ENCODE results near the gene CAPZA2.

The CAPZA2 gene

DNA sequence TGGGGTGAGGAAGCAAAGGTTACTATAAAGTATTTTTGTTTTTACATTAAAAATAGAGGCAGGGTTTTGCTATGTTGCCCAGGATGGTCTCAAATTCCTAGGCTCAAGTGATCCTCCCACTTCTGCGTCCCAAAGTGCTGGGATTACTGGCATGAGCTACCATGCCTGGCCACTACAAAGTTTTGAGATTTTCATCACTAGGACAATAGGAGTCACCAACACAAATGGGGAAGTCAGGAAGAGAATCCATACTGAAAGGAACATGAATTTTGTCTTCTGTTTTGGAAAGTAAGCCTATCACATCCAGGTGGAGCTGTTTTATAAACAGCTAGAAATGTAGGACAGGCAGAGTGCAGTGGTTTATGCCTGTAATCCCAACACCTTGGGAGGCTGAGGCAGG lies 20.0 kb upstream of the CAPZA2 start:
- H3K4me1 Mint-ChIP-seq (ENCODE audit: low read depth), result peaks cover 5% of the 10 kb centered on the region
- H3K27ac Mint-ChIP-seq, result no peak overlapping the region
- no peaks in the 10 kb centered on the region for H3K36me3 Mint-ChIP-seq
- no peak overlapping the region for H3K4me3 Mint-ChIP-seq
- peaks cover 18% of the 10 kb centered on the region for H3K27me3 Mint-ChIP-seq
- no peaks in the 10 kb centered on the region for H3K9me3 Mint-ChIP-seq (ENCODE audit: low read depth)

DNA sequence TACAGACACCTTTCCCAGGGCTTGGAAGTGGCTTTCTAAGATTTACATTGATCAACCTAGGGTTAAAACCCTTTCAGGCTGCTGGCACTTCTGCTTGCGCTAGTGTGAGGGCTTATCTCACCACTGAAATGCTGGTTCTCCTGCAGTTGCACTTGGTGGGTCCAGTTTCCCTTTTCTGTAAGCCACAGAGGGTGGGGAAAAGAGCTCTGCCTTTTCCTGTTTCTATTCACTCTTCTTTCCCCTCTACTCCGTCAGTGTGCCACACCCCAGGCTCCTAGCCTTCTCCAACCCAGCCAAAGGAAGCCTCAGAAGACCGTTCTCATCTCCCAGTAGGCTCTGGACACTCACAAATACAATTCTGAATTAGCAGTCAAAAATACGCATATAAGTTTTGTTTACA lies 19.0 kb upstream of the CAPZA2 start:
- Mint-ChIP-seq H3K36me3 (no peaks in the 10 kb centered on the region), H3K27ac (no peak overlapping the region), H3K27me3 (peaks cover 18% of the 10 kb centered on the region), H3K4me1 (ENCODE audit: low read depth) (peaks cover 5% of the 10 kb centered on the region), H3K4me3 (no peak overlapping the region), H3K9me3 (ENCODE audit: low read depth) (no peaks in the 10 kb centered on the region)

DNA sequence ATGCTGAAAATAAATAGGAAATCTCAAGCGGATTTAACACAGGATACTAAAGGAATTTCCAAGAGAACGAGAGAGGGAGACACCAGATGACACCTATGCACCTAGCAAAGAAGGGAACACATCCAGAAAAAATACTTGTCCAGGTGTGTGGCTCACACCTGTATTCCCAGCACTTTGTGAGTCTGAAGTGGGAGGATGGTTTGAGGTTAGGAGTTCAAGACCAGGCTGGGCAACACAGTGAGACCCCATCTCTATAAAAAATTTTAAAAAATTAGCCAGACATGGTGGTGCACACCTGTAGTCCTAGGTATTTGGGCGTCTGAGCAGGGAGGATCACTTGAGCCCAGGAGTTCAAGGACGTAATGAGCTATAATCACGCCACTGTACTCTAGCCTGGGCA lies 11.2 kb upstream of the CAPZA2 start:
- no peaks in the 10 kb centered on the region for H3K9me3 Mint-ChIP-seq (ENCODE audit: low read depth)
- H3K27me3 Mint-ChIP-seq, result peaks cover 5% of the 10 kb centered on the region
- H3K36me3 Mint-ChIP-seq, result peaks cover 3% of the 10 kb centered on the region
- no peak overlapping the region for H3K4me3 Mint-ChIP-seq
- no peak overlapping the region for H3K27ac Mint-ChIP-seq
- no peaks in the 10 kb centered on the region for H3K4me1 Mint-ChIP-seq (ENCODE audit: low read depth)

DNA sequence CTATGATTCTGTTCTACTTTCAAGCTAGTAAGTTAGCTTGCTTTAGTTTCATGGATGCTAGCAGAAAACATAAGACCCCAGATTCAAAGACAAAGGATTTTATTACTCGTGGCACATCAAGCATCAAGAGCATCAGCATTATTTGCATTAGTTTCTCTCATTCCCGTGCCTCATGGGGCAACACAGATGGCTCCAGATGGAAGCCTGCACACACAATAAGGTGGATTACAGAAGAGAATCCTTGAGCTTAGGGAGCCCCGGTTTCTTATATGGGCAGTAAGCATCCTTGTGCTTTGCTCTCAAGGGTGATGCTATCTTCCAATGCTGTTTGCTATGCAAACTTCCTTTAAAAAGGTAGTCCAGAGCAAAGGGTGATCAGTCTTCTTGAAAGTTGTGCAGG lies 10.7 kb upstream of the CAPZA2 start:
- no peaks in the 10 kb centered on the region for H3K4me1 Mint-ChIP-seq (ENCODE audit: low read depth)
- H3K36me3 Mint-ChIP-seq, result peaks cover 3% of the 10 kb centered on the region
- peaks cover 5% of the 10 kb centered on the region for H3K27me3 Mint-ChIP-seq
- H3K9me3 Mint-ChIP-seq (ENCODE audit: low read depth), result no peaks in the 10 kb centered on the region
- no peak overlapping the region for H3K4me3 Mint-ChIP-seq
- H3K27ac Mint-ChIP-seq, result no peak overlapping the region

DNA sequence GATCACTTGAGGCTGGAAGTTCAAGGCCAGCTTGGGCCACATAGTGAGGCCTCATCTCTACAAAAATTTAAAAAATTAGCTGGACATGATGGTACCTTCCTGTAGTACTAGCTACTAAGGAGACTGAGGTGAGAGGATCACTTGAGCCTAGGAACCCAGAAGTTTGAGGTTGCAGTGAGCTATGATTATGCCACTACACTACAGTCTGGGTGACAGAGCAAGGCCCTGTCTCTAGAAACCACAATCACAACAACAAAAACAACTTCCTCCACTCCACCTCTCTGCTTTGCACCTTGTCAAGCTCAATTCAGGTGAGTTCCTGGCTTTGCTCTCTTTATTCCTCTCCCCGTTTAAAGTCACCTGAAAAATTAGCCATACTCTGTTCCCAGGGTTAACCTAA lies 8.3 kb upstream of the CAPZA2 start:
- no peak overlapping the region for H3K4me3 Mint-ChIP-seq
- H3K9me3 Mint-ChIP-seq (ENCODE audit: low read depth), result no peaks in the 10 kb centered on the region
- peaks cover 3% of the 10 kb centered on the region for H3K36me3 Mint-ChIP-seq
- no peak overlapping the region for H3K27ac Mint-ChIP-seq
- peaks cover 10% of the 10 kb centered on the region for H3K27me3 Mint-ChIP-seq
- no peaks in the 10 kb centered on the region for H3K4me1 Mint-ChIP-seq (ENCODE audit: low read depth)

DNA sequence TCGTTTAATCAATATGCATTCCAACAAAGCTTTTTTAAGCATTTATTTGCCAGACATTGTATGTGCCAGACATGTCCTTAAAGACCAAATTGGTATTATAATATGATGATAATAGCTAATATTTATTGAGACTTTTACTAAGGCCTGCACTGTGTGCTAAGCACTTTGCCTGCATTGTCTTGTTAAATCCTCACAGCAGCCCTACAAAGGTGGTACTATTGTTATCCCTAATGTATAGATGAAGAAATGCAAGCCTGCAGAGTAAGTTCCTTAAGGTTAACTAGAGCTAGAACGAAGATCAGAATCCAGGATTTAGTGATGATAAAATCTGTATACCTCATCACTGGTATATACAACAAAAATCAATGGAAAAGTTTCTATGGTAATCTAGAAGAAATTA lies 5.3 kb upstream of the CAPZA2 start:
- Mint-ChIP-seq H3K27ac (no peak overlapping the region), H3K9me3 (ENCODE audit: low read depth) (no peaks in the 10 kb centered on the region), H3K4me3 (no peak overlapping the region), H3K36me3 (no peaks in the 10 kb centered on the region), H3K4me1 (ENCODE audit: low read depth) (peaks cover 10% of the 10 kb centered on the region), H3K27me3 (peaks cover 10% of the 10 kb centered on the region)

DNA sequence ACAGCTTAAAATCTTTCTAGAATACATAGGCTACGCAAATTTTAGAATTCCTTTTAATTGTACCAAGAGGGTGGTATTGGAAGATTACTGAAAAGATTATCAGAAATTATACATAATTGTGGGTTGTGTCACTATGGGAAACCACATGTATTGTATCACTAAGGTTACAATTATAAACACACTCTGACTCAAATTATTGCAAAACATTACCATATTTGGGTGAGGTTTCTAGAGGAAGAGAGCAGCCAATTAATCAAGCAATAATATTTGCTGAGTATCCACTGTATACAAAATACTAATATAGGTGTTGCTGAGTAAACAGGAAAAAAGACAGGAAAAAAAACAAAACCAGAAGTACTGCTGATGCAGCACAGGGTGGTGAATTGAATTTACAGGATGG lies 3.1 kb upstream of the CAPZA2 start:
- no peaks in the 10 kb centered on the region for H3K36me3 Mint-ChIP-seq
- no peaks in the 10 kb centered on the region for H3K9me3 Mint-ChIP-seq (ENCODE audit: low read depth)
- peaks cover 22% of the 10 kb centered on the region for H3K4me1 Mint-ChIP-seq (ENCODE audit: low read depth)
- peaks cover 10% of the 10 kb centered on the region for H3K27me3 Mint-ChIP-seq
- no peak overlapping the region for H3K27ac Mint-ChIP-seq
- no peak overlapping the region for H3K4me3 Mint-ChIP-seq

DNA sequence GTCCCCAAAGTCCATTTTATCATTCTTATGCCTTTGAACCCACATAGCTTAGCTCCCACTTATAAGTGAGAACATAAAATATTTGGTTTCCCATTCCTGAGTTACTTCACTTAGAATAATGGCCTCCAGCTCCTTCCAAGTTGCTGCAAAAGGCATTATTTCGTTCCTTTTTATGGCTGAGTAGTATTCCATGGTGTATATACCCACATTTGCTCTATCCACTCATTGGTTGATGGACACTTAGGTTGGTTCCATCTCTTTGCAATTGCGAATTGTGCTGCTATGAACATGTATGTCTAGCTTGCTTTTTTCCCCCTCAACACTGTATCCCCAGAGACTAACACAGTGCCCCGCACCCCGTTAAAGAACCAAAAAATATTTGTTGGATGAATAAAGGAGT lies 670 bp upstream of the CAPZA2 start:
- H3K9me3 Mint-ChIP-seq (ENCODE audit: low read depth), result no peaks in the 10 kb centered on the region

DNA sequence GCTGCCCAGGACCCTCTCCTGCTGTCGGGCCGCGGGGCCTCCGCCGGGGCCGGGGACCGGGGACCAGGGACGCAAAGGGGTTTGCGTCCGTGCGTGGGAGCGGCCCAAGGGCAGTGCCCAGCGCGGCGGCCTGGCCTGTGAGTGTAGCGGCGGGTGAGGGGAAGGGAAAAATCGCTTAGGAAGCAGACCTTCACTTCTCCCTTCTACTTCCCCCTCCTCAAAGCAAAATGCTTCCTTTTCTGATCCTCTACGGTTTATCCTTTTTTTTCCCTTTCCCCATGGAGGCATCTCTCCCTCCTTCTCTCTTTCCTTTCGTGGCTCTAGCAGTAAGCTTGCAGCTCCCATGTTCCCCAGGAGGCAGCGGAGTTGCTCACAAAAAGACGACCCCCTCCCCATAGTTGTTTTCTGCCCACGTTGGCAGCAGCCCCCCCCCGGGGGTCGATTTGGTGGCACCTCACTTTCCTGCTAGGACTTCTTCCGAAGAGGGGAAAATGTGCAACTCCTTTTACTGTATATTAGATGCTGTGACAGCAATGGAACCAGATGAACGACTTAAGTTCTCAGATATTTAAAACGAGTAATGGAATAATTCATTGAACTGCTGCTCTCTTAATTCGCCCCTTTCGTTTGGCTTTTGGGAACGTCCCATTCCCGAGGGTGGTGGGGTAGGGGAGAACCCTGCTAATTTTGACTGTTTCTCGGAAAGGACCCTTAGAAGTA lies 724 bp downstream of the CAPZA2 start:
- H3K27ac Mint-ChIP-seq, result peak overlapping the region; percentile 95

More for the DNA sequence above, 670 bp upstream of the CAPZA2 start:
- Mint-ChIP-seq H3K27ac (peak overlapping the region; percentile 94), H3K36me3 (peaks cover 2% of the 10 kb centered on the region), H3K4me3 (peak overlapping the region; percentile 83), H3K27me3 (peaks cover 10% of the 10 kb centered on the region), H3K4me1 (ENCODE audit: low read depth) (peaks cover 38% of the 10 kb centered on the region)

DNA sequence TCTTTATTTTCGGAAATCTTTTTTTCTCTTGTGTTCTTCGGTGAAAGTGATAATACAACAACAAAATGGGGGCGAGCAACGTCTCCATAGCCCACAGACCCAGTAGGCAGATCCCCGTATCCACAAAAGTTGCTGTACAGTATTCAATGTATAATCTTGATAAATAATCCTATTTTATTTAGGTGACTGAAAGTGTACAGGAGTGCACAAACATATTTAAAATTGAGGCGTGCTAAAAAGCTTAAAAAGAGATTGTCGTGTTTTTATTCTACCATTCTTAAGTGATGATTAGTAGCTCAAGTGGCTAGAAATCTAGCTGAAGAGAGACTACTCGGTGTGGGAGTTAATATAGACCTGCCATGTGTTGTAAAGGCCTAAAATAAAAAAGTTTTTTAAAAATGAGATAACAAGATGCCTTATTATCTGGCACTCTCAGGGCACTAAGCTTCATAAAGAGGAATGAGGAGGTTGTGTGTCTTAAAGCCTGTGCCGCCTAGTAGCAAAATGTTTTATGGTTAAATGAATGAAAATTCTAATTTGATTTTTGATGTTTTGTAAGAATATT lies 1.6 kb downstream of the CAPZA2 start:
- Mint-ChIP-seq H3K27me3 (peaks cover 7% of the 10 kb centered on the region), H3K4me3 (peak overlapping the region; percentile 98), H3K9me3 (ENCODE audit: low read depth) (no peaks in the 10 kb centered on the region), H3K36me3 (peaks cover 4% of the 10 kb centered on the region), H3K27ac (peak overlapping the region; percentile 95), H3K4me1 (ENCODE audit: low read depth) (peaks cover 54% of the 10 kb centered on the region)

More for the DNA sequence above, 724 bp downstream of the CAPZA2 start:
- Mint-ChIP-seq H3K27me3 (peaks cover 7% of the 10 kb centered on the region), H3K36me3 (peaks cover 4% of the 10 kb centered on the region), H3K4me3 (peak overlapping the region; percentile 98), H3K9me3 (ENCODE audit: low read depth) (no peaks in the 10 kb centered on the region), H3K4me1 (ENCODE audit: low read depth) (peaks cover 50% of the 10 kb centered on the region)

DNA sequence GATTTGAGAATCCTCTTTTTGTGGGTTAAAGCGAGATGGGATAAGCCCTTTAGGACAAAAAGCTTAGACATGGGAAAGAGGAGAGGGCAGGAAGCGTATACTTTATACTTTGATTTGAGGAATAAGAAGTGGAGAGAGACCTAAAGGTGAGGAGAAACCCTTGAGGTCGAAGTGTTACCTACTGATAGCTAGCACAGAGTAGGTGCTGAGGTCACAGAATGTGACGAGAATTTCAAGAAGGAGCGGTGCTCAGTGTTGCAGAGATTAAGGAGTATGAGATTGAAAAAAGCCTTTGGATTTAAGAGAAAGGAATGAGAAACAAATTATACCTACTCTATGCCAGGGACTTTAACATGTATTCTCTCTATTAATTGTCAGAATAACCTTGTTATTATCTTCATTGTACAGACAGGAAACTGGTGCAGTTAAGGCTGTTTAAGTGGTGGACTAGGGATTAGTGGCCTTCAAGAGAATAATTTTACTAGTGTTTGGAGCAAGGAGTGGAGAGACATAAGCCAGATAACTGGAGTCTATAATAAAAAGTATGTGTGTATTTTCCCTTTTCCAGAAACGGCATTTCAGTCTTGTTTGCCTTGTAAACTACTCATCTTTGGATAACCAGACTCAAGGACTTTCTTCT lies 8.8 kb downstream of the CAPZA2 start:
- no peaks in the 10 kb centered on the region for H3K27me3 Mint-ChIP-seq
- H3K9me3 Mint-ChIP-seq (ENCODE audit: low read depth), result no peaks in the 10 kb centered on the region
- peak overlapping the region; percentile 5 for H3K4me3 Mint-ChIP-seq
- peaks cover 5% of the 10 kb centered on the region for H3K36me3 Mint-ChIP-seq
- peaks cover 82% of the 10 kb centered on the region for H3K4me1 Mint-ChIP-seq (ENCODE audit: low read depth)
- H3K27ac Mint-ChIP-seq, result peak overlapping the region; percentile 36

DNA sequence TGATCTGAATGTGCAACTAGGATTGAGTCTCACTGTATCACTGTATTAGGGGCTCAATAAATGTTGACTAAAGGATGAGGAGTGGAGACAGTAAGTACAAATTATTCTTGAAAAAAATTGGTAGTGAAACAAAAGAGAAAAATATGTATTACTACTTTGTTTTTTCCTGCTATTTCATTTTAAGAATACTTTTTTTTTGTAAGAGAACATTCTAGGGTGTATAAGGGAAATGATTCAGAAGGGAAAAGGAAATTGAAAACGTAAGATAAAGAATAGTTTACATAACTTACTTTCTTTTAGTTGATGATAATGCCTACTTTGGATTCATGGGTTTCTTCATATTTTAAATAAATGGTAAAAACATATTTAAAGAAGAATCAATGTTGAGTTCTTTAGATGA lies 9.6 kb downstream of the CAPZA2 start:
- H3K9me3 Mint-ChIP-seq (ENCODE audit: low read depth), result no peaks in the 10 kb centered on the region
- peak overlapping the region; percentile 5 for H3K4me3 Mint-ChIP-seq
- H3K4me1 Mint-ChIP-seq (ENCODE audit: low read depth), result peaks cover 75% of the 10 kb centered on the region
- no peaks in the 10 kb centered on the region for H3K27me3 Mint-ChIP-seq
- H3K27ac Mint-ChIP-seq, result peak overlapping the region; percentile 74
- peaks cover 5% of the 10 kb centered on the region for H3K36me3 Mint-ChIP-seq

DNA sequence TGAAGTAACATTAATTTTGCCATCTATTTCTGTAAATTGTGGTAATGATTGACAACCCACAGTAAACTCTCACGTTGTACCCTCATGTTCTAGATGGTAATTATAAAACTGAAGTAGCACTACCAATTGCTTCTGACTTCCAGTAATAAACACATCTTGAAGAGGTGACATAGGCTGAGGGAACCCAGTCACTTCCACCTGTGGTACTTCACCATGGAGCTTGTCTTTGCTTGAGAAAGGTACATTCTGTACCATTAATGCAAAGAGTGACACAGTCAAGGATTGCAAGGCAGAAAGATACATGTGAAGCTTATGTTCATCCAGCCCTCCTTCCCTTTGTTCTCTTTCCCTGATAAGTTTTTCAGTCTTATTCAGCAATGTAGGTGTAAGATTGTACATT lies 11.2 kb downstream of the CAPZA2 start:
- no peaks in the 10 kb centered on the region for H3K9me3 Mint-ChIP-seq (ENCODE audit: low read depth)
- H3K27me3 Mint-ChIP-seq, result no peaks in the 10 kb centered on the region
- H3K36me3 Mint-ChIP-seq, result peaks cover 2% of the 10 kb centered on the region
- H3K27ac Mint-ChIP-seq, result no peak overlapping the region
- H3K4me3 Mint-ChIP-seq, result no peak overlapping the region
- H3K4me1 Mint-ChIP-seq (ENCODE audit: low read depth), result peaks cover 65% of the 10 kb centered on the region

DNA sequence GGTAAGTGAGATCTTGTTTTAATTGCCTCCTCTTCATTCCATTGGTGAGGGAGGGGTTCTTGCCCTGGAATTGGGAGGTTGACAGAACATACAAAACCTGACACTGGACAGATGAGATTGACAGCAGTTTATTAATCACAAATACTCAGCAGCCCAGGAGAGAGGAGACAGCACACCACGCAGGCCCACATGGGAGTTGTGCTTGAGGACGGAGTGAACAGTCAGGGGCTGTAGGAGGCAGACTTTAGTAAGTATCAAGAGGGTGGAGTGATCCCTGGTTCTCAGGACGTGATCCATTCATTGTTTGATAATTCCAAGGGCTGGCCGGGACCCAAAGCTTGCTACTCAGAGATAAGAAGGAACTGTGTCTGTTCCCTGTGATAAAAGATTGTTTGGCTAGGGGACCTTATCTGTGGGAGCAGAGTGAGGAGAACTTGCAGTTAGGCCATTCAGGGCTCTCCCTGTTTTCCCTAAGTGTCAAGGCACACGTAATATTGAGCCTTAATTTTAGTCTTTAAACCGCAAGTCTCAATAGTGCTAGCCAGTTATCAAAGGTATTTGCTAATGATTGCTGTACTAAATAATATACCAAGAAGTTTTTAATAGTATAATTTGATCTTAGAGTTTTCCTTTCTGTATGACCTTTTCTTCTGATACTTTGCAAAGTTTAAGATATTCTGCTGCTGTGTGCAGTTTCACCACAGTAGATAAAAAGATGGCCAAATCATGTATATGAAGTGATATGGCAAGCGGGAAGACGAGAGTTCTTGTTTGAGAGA lies 14.5 kb downstream of the CAPZA2 start:
- Mint-ChIP-seq H3K4me3 (no peak overlapping the region), H3K9me3 (ENCODE audit: low read depth) (no peaks in the 10 kb centered on the region), H3K4me1 (ENCODE audit: low read depth) (peaks cover 43% of the 10 kb centered on the region), H3K27ac (no peak overlapping the region), H3K36me3 (peaks cover 4% of the 10 kb centered on the region), H3K27me3 (no peaks in the 10 kb centered on the region)

All from activated naive CD8-positive, alpha-beta T cell (primary cell).